G401 (cell line): ENCODE results near the gene POU6F1. TPM values are rescaled to one million over a fixed set of nuclear protein-coding genes. Genes with fewer than 3 reads are reported as not detected.

ENCODE experiments used
- DNase-seq: peaks from one replicate; pipeline ENCODE4 v3.0.0-alpha.2; 2015; ENCODE audit warnings: low spot score
- in situ Hi-C: cut with HindIII; loops from 2 replicates; pipeline ENCODE4 v1.10.0; 2016; ENCODE audit warnings: low sequenced_read_pairs, mixed read lengths
- total RNA-seq: library from RNA; depleted of rRNA; stranded (reverse); fragments of >200 nt; shearing (Covaris generic); gene quantifications from 2 replicates; pipeline ENCODE4 v1.2.3, GENCODE V29; 2014

The POU6F1 gene
- total RNA-seq, 1 experiment from 2014 or later: 0.98 TPM

DNA sequence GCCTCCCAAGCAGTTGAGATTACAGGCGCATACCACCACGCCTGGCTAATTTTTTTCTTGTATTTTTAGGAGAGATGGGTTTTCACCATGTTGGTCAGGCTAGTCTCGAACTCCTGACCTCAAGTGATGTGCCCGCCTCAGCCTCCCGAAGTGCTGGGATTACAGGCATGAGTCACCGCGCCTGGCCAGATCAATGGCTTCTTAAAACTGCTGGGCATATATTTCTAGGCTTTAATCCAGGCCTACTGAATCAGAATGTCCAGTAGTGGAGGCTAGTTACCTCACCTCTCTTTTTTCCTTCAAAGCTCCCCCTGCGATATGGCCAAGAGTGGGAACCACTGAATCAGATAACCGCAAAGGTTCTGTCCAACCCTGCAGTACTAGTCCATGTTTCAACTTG, 17.1 kb downstream of the POU6F1 start:
- no peak for DNase-seq
- in situ Hi-C loops: no loop called here

DNA sequence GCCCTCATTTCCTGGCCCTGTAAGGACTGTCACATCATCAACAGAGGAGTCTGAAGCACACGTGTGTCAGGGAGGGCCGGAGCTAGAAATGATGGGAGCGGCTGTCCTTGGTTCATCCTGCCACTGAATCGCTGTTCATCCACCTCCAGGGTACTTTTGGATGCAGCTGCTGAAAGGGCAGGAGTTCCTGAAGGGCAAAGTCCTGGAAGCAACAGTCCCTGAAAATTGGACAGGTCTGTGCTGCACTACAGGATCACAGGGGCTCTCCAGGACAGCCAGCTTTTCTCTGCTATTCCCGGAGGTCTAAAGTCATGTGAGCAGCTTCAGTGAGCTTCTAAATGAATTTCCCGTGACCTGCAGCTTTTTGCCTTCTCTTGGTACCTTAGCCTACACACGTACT, 17.7 kb downstream of the POU6F1 start:
- no peak for DNase-seq
- in situ Hi-C loops: no loop called here

DNA sequence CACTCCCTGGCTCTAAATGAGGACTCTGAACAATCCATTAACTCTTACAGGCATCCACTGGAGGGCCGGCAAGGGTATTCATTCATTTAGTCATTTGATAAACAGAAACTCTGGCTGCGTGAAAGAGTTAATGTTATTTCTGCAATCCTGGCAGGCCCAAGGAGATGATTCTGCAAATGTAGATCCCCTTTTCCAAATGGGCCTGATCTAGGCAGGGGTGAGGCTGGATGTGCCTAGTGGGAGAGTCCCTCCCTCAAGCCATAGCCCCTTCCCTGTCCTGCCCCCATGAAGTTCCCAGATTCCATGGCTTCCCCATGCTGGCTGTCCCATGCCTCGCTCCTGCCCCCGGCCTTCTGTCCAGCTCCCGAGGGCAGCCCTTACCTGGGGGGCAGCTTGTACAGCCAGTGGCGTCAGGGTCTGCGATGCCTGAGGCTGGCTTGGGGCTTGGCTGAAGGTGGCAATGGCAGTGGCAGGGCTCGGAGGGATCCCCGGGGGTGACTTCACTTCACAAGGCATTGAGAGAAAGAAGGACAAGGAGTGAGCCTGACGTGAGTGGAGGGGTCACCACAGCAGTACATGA, 18.4 kb downstream of the POU6F1 start:
- in situ Hi-C loops: no loop called here
- DNase-seq: no peak

DNA sequence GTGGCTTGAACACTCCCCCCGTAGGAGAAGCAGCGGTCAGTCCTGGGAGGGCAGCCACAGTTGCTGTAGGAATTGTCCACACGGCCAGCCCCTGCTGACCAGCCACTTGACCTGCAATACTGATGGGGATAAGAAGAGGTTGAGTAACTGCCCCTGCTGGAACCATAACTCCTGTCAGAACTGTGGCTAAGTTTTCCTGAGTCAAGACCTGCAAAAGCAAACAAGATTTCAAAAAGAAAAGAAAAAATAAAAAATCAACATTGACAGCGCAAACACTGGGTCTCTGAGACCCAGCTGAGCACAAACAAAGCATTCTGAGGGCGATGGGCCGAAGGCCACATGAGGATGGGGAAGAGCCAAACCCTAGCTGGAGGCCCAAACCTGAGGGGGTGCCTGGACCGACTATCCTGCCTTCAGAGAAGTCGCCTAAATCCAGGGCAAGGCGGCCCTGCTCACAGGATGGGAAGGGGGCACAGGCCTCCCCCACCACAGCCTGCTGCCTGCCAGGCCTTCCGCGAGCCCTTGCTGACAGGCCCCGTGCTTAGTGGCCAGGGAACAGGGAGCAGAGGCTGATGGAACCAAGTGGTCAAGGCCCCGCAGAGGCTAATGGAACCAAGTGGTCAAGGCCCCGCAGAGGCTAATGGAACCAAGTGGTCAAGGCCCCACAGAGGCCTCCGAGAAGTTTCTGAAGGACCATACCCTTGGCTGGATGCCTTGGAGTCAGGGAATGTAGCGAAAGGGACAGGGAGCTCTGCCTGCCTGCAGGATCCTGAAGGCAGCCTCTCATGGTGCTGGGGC, 19.1 kb downstream of the POU6F1 start:
- no peak for DNase-seq
- in situ Hi-C loops: no loop called here

DNA sequence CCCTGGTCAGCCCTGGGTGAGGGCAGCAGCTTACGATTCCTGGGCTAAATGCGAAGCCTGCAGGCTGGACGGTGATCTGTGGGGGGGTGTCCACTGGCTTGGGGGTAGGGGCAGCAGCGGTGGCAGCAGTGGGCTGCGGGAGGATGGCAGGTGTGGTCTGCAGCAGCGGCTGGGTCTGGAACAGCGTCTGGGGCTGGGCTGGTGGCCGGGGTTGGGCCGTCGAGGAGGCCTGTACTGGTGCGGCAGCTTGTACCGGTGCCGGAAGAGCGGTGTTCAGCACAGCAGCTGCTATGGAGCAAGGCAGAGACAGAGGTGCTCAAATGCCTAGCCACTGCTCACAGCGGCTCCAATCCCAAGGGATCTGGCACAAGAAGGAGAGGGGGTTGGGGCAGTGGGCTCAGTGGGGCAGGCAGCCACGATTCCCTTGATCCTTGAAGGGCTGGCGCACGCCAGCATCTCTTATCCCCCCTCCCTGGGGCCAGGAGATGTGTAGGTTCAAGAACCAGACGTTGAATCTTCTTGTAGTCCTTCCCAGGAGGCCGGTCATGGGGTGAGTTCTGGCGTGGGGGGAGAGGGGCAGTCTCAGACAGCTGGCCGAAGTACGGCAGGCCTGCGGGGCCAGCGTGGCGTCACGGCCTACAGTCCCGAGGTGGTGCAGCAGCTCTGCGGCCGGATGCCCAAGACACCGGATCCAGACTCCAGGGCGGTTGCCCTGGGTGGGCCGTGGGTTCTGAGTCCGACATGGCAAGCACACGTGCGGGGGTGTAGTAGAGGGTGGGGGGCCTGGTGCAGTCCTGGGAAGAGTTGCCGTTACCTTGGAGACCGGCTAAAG, 19.9 kb downstream of the POU6F1 start:
- in situ Hi-C loops: no loop called here
- no peak for DNase-seq

DNA sequence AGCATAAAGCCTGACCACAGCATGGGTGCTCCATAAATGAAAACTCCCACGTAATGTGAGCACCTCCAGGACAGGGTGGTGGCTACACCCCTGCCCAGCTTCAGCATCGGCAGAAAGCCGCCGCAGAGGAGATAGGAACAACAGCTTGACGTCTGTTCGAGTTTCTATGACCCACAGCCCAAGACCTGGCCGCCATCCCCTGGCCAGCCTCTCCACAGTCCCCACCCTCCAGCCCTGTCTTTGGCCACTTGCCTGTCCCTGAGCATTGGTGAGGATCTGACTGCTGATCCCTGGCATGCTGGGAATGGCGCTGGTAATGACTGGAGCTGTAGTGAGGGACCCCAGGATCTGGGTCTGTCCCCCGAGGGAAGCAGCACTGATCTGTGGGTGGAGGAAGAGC, 21.3 kb downstream of the POU6F1 start:
- no peak for DNase-seq
- in situ Hi-C loops: no loop called here

DNA sequence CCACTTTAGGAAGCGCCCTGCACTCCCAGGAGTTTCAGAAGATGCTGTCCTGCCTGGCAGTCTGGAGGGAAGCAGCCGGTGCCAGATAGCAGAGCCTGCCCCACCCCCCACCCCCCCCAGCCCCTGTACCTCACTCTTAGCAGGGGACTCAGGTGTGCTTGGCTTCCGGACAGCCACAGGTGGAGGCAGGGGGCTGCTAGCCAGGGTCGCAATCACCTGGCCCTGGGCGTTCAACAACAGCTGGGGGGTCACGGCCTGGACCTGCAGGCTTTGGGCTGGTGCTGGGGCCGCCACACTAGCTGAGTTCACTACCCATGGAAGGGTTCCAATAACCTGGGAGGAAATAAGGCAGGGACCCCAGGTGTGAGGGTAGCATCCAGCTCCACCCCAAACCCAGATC, 22.0 kb downstream of the POU6F1 start:
- no peak for DNase-seq
- in situ Hi-C loops: no loop called here

DNA sequence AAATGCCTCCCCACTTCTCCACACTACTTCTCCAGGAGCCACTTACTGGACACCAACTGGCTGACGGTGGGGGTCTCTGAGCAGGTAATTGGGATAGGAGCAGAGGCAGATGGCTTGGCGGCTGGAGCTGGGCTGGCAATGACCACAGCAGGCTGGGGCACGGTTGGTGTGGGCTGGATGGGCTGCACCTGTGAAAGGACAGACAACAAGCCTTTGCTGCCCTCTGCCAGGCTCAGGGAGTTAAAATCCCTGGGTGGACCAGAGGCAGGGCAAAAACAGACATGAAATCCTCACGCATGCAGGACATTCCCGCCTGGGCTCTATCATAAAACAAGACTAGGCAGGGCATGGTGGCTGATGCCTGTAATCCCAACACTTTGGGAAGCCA, 25.6 kb downstream of the POU6F1 start:
- in situ Hi-C loops: no loop called here
- DNase-seq: peak; percentile 49

DNA sequence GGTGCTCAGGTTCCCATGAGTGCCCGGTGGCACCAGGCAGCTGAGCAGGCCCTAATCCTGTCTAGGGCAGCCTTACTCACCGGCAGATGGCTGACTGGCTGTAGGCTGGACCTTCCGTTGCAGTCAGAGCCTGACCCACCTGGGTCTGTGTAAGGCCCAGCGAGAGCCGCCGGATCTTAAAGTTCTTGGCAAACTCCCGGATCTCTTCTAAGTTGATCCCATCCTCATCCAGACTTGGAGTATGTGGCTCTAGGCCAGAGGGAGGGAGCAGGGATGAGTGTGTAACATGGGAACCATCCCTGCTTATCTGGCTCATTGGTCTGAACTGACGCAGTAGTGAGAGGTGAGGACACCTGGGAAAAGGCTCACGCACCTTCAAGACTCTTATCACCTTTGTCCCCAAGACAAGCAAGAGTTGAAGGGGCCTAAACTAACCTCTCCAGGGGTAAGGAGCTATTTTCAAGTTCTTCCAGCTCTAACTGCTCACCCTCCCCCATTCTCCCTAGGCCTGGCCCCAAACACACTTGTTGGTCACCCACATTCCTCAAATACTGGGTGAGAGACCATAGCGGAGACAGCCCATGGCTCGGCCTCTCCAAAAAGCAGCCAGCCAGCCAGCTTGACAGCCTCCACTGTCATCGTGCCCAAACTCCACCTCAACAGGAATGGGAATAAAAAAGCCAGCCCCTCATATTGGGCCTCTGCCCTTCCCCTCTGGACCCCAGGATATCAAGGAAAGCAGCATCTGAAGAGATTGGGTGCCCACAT, 26.2 kb downstream of the POU6F1 start:
- in situ Hi-C loops: no loop called here

DNA sequence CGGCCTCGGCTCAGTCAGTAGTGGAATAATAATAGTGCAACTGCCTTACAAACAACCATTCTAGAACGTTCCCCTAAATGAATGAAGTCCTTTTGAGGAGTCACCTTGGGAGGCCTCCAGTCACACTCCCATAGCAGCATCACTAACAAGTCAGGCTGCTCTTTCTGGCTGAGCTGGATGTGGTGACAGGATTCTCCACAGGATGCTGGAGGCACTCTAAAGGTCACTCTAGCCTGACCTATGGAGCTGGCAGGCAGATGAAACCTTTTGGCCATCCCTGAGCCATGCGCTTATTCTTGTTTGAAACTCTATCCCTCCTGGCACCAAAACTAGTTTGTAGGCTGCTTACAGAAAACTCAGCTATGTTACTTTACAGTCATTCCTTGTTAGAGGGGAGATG, 27.0 kb downstream of the POU6F1 start:
- in situ Hi-C loops: no loop called here
- DNase-seq: no peak

More for the DNA sequence above, 26.2 kb downstream of the POU6F1 start:
- DNase-seq: no peak

DNA sequence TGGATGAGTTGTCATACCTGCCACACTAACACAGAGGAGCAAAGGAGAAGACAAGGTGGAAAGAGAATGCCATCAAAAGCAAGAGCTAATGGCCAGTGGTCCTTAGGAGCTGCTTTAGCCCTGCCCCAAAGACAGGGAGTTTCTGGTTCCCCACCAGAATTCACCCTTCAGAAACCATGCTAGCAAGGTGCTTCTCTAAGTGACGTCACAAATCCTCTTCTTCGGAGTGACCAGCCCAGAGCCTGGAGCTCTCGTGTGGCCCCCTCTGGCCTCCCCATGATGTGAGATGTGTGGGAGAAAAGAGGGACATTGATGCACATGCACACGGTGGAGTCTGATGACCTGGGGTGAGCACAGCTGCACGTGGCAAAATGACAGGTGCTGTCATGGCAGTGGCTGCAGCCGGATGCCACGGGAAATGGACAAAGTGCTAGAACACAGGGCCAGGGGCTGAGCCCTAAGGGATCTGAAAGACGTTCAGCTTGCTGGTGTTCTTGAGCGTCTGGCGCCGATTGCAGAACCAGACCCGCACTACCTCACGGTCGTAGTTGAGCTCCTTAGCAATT, 28.0 kb downstream of the POU6F1 start:
- in situ Hi-C loops: no loop called here
- DNase-seq: no peak

DNA sequence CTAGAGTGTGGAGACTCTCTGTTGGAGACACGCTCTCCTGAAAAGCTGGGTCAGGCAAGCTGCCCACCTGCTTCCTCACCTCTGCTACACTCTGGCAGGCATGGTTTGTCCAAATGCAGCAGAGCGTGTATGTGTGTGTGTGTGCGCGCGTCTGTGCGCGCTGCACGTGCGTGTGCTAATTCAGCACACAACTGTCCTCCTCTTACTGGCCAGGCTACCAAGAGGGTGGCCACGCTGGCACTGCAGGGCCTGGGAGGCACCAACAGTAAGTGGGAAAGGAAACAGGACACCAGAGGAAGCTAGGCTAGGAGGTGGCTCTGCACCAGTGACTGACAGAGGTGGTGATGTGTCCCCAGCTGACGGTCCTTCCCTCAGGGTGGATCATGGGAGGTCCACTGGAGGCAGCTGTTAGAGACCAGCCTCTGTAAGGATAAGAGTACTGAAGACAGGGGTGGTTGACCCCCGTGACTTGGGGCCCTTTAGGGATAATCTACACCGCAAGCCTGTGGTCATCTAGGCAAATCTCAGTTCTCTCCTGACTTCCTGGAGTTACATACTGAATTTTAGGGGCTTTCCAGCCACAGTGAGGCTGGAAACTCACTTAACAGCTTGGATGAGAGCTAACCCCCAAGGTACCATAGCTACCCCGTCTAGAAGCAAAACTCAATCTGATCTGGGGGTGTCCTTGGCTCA, 29.4 kb downstream of the POU6F1 start:
- in situ Hi-C loops: no loop called here
- DNase-seq: no peak

DNA sequence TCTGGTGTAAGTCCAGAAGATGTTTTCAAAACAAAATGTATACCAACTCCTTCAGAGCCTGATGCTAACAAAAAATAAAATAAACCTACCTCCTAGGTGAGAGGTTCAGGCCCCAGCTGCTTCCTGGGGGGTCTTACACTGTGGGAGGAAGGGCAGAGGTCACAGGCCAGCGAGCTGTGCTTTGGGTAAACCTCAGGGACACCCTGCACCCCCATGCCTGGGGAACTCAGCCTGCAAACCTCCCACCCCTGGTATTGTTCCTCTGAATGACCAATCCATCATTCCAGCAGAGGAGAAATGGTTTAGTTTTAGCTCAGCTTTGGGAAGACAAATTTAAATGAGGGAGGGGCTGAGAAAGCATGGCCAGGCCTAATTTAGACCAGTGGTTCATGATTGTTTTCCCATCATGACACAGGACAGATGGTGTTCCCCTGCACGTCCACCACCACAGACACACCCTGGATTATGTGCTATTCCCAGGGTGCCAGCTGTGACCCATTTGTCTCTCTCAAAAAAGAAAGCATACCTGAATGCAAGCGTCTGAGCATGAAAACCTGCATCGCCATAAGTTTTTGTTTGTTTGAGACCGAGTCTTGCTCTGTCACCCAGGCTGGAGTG, 30.4 kb downstream of the POU6F1 start:
- DNase-seq: no peak
- in situ Hi-C loops: no loop called here

DNA sequence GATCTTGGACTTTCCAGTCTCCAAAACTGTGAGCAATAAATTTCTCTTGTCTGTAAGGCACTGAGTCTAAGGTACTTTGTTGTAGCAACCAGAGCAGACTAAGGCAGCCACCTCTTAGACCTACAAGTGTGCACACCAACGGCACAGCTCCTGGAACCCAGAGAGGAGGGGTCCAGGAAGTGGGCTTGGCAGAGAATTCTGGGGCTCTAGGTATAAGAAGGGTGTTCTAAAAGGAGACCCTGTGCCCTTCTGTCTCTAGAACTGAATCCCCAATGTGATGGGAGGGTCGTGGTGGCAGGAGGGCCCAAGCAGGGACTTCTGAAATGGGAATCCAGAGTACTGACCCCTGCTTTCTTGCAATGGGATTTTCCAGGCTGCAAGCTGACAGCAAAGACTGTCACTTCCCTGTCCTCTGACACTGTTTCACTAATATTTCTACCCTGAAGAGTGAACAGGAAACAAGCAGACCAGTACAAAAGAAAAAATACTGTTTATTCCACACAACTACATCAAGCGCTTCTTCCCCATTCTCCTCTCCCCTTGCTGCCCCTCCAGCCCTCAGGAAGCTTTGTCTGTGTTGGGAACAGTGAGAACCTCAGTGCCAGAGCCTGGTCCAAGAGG, 31.3 kb downstream of the POU6F1 start:
- no peak for DNase-seq
- in situ Hi-C loops: no loop called here

DNA sequence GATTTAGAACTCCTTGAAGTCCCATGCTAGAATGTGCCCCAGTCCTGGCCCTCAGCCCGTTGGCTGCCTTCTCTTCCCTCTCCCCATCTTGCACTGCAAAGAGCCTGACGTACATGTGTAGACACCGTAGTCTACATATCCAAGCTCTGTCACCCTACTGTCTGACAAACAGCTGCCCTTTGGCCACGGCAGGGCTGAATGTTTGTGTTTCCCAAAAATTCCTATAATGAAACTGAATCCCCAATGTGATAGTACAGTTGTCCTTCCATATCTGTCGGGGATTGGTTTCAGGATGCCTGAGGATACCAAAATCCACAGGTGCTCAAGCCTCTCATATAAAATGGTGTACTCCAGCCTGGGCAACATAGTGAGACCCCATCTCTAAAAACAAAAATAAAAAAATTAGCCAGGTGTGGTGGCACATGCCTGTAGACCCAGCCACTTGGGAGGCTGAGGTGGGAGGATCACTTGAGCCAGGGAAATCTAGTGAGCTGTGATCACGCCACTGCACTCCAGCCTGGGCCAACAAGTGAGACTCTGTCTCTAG, 32.6 kb downstream of the POU6F1 start:
- in situ Hi-C loops: no loop called here
- no peak for DNase-seq

DNA sequence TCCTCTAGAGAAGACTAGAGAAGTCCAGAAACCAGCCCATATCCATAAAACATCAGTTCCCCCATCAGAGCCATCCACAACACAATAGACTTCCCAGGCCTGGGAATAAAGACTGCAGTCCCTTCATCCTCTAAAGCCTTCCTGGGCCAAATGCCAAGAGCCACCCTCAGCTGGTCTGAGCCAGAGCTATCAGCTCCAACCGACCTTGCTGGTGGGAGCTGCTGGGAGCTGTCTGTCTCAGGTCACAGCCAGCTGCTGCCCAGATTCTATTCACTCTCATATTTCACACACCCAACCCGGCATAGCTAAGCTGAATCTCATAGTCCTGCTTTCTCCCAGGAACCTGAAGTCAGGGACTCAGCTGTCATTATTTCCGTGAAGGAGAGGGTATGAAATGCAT, 34.0 kb downstream of the POU6F1 start:
- DNase-seq: no peak

DNA sequence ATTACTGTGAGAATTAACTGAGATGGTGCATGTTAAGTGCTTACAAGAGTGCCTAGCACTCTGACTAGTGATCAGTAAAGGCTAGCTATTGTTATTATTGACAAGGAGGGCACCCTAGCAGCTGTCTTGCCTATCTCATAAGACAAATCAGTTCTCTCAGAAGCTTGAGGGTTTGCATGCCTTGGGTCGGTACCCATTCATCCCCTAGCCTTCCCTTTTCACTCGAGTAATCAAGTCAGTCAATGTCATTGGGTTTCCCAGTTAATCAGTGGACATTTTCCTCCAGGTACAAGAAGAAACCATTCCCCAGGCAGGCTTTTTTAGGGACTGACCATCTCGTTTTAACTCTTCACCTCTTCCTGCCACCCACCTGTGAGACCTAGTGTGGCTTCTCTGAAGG, 34.5 kb downstream of the POU6F1 start:
- no peak for DNase-seq
- in situ Hi-C loops: no loop called here

More for the DNA sequence above, 34.0 kb downstream of the POU6F1 start:
- in situ Hi-C loops: no loop called here

DNA sequence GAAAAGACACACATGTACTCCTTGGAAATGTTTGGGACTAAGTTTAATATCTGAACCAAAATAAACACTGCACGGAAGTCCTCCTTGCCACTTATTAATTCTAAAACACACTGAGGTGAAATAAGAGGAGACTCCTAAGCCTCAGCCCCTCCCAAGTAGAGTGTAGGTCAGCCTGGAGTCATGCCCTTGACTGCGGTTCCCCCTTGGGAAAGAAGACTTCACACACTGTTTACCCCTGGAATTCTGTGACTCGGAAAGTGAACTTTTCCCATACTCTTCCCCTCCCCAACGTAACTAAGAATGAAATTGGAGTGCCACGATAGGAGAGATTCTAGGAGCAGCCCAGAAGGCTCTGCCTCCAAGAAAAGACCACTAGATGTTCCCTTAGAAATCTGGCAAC, 36.3 kb downstream of the POU6F1 start:
- no peak for DNase-seq
- in situ Hi-C loops: no loop called here
